ENCODE data around the gene CCN5. TPM values are rescaled to one million over a fixed set of nuclear protein-coding genes. Genes with fewer than 3 reads are reported as not detected.

CCN5 gene
- total and polyA plus RNA-seq, 2 of the 13 experiments (the other 11 are each of a cell fraction or from before 2014, with no cell fraction given): 0.12 TPM; not detected in 1

DNA sequence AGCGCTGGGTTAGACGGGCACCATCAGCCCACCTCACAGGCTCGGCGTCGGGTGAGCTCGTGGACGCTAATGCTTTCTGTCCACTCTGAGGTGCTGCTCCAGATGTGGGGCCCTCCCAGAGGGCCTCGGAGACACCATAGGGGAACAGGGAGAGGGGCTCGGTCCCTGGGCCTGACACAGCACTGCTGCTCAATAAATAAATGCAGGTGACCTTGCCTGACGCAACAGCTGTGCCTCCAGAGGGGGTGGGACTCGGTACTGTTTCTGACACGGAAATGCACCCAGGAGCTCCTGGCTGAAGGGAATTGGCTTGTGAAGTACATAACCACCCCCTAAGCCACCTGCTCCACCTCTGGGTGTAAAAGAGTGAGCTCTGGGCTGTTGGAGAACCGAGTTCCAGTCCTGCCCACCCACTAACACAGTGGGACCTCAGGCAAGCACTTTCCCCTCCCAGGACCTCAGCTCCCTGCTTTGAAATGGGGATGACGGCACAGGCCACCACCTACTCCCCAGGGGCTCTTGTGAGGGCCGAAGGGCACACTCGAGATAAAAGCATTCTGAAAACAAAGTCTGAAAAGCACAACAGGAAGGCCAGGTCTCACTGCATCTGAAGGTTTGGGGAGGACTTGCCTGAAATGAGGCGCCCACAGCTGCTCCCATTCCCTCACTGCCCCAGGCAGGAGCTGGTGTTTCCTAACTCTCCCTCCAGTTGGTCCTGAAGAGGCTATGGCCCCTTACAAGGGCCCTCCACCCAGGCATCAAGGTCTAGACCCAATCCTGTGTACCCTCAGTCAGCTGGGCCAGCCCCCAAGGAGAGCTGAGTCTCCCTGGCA, 37.1 kb downstream of the CCN5 start (continued):
- TF ChIP-seq, protein P1, sequence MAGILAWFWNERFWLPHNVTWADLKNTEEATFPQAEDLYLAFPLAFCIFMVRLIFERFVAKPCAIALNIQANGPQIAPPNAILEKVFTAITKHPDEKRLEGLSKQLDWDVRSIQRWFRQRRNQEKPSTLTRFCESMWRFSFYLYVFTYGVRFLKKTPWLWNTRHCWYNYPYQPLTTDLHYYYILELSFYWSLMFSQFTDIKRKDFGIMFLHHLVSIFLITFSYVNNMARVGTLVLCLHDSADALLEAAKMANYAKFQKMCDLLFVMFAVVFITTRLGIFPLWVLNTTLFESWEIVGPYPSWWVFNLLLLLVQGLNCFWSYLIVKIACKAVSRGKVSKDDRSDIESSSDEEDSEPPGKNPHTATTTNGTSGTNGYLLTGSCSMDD (CRISPR knock-in tag; IDR thresholded peaks at IDR 0.05): 0 out of 2 replicates have a peak, but pooled peaks have one; percentile 26
- TF ChIP-seq ZKSCAN8 (CRISPR knock-in tag; IDR thresholded peaks at IDR 0.05; ENCODE audit: borderline replicate concordance) (no peak), CEBPG (CRISPR knock-in tag; IDR thresholded peaks at IDR 0.05) (peak; percentile 83), ZNF891 (CRISPR knock-in tag; IDR thresholded peaks at IDR 0.05) (no peak), FOSL2 (CRISPR knock-in tag; IDR thresholded peaks at IDR 0.05) (0 out of 2 replicates have a peak, but pooled peaks have one; percentile 3), U2AF2 (IDR thresholded peaks at IDR 0.05; ENCODE audit: low read depth, low read length) (no peak), ZNF24 (IDR thresholded peaks at IDR 0.05) (no peak), EEA1 (CRISPR knock-in tag; IDR thresholded peaks at IDR 0.05; ENCODE audit: borderline replicate concordance) (no peak), ZNF543 (CRISPR knock-in tag; IDR thresholded peaks at IDR 0.05) (no peak), PCBP2 (optimal IDR thresholded peaks at IDR 0.05; ENCODE audit: low read depth, low read length, poor library complexity, severe bottlenecking) (no peak), ATAD3A (CRISPR knock-in tag; IDR thresholded peaks at IDR 0.05) (no peak), NR2C2 (CRISPR knock-in tag; IDR thresholded peaks at IDR 0.05; ENCODE audit: borderline replicate concordance) (0 out of 2 replicates have a peak, but pooled peaks have one; percentile 15), CCAR2 (optimal IDR thresholded peaks at IDR 0.05; ENCODE audit: low read depth, low read length) (no peak), SP4 (CRISPR knock-in tag; IDR thresholded peaks at IDR 0.05) (no peak), NFKB2 (CRISPR knock-in tag; IDR thresholded peaks at IDR 0.05; ENCODE audit: borderline replicate concordance) (no peak), ZNF644 (CRISPR knock-in tag; IDR thresholded peaks at IDR 0.05; ENCODE audit: low read depth) (no peak), ZBTB42 (CRISPR knock-in tag; IDR thresholded peaks at IDR 0.05) (no peak)
- TF ChIP-seq, protein P2, sequence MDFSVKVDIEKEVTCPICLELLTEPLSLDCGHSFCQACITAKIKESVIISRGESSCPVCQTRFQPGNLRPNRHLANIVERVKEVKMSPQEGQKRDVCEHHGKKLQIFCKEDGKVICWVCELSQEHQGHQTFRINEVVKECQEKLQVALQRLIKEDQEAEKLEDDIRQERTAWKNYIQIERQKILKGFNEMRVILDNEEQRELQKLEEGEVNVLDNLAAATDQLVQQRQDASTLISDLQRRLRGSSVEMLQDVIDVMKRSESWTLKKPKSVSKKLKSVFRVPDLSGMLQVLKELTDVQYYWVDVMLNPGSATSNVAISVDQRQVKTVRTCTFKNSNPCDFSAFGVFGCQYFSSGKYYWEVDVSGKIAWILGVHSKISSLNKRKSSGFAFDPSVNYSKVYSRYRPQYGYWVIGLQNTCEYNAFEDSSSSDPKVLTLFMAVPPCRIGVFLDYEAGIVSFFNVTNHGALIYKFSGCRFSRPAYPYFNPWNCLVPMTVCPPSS (IDR thresholded peaks at IDR 0.05): no peak
- TF ChIP-seq, protein P3, sequence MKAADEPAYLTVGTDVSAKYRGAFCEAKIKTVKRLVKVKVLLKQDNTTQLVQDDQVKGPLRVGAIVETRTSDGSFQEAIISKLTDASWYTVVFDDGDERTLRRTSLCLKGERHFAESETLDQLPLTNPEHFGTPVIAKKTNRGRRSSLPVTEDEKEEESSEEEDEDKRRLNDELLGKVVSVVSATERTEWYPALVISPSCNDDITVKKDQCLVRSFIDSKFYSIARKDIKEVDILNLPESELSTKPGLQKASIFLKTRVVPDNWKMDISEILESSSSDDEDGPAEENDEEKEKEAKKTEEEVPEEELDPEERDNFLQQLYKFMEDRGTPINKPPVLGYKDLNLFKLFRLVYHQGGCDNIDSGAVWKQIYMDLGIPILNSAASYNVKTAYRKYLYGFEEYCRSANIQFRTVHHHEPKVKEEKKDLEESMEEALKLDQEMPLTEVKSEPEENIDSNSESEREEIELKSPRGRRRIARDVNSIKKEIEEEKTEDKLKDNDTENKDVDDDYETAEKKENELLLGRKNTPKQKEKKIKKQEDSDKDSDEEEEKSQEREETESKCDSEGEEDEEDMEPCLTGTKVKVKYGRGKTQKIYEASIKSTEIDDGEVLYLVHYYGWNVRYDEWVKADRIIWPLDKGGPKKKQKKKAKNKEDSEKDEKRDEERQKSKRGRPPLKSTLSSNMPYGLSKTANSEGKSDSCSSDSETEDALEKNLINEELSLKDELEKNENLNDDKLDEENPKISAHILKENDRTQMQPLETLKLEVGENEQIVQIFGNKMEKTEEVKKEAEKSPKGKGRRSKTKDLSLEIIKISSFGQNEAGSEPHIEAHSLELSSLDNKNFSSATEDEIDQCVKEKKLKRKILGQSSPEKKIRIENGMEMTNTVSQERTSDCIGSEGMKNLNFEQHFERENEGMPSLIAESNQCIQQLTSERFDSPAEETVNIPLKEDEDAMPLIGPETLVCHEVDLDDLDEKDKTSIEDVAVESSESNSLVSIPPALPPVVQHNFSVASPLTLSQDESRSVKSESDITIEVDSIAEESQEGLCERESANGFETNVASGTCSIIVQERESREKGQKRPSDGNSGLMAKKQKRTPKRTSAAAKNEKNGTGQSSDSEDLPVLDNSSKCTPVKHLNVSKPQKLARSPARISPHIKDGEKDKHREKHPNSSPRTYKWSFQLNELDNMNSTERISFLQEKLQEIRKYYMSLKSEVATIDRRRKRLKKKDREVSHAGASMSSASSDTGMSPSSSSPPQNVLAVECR (CRISPR knock-in tag; IDR thresholded peaks at IDR 0.05; ENCODE audit: borderline replicate concordance): no peak; the same call in 1 of the 2 replicates
- TF ChIP-seq, protein P4, sequence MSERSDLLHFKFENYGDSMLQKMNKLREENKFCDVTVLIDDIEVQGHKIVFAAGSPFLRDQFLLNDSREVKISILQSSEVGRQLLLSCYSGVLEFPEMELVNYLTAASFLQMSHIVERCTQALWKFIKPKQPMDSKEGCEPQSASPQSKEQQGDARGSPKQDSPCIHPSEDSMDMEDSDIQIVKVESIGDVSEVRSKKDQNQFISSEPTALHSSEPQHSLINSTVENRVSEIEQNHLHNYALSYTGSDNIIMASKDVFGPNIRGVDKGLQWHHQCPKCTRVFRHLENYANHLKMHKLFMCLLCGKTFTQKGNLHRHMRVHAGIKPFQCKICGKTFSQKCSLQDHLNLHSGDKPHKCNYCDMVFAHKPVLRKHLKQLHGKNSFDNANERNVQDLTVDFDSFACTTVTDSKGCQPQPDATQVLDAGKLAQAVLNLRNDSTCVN (CRISPR knock-in tag; IDR thresholded peaks at IDR 0.05; ENCODE audit: borderline replicate concordance): no peak
- TF ChIP-seq, protein P5, sequence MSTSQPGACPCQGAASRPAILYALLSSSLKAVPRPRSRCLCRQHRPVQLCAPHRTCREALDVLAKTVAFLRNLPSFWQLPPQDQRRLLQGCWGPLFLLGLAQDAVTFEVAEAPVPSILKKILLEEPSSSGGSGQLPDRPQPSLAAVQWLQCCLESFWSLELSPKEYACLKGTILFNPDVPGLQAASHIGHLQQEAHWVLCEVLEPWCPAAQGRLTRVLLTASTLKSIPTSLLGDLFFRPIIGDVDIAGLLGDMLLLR (CRISPR knock-in tag; IDR thresholded peaks at IDR 0.05): no peak
